PC-9 (cell line): ENCODE measurements around the gene C2CD3. TPM values are rescaled to one million over a fixed set of nuclear protein-coding genes. Genes with fewer than 3 reads are reported as not detected.
A peak's percentile ranks its signal among the peaks of the same experiment; 100 is the strongest.

Experiments
- BruUV-seq: library from RNA; stranded (reverse); fragments of 400-500 nt; replicated peaks from 2 replicates; lab custom pipeline; 2021; lab: Mats Ljungman, UMichigan
- CTCF ChIA-PET: fragments of 300-600 bp; sonication (Branson Sonifier 250); formaldehyde crosslinking; loops from one replicate; lab custom pipeline; 2022; ENCODE audit warnings: antibody characterized with exemption; lab: Charles Lee
- POLR2A ChIA-PET: fragments of 300-600 bp; sonication (Branson Sonifier 250); formaldehyde crosslinking; loops from one replicate; lab custom pipeline; 2022; ENCODE audit warnings: antibody characterized with exemption; ENCODE audit not compliant: unreplicated experiment; lab: Charles Lee
- DNase-seq, 2 experiments: peaks; one replicate each; pipeline versions ENCODE4 v3.0.0 to v3.0.0-alpha.2; 2015 to 2022; ENCODE audit warnings: mixed read lengths in 1 of 2
- H2AFZ ChIP-seq: fragments of 200-600 bp; sonication (generic); 2 replicates; pipeline ENCODE4 v1.8.1; 2017; ENCODE audit warnings: antibody characterized with exemption
- H3F3A ChIP-seq: fragments of 200-600 bp; sonication (generic); 2 replicates; pipeline ENCODE4 v1.8.1; 2017; ENCODE audit warnings: antibody characterized with exemption, mild to moderate bottlenecking, low read depth; ENCODE audit not compliant: insufficient read depth
- H3K27ac ChIP-seq: fragments of 200-600 bp; sonication (generic); 2 replicates; pipeline ENCODE4 v1.6.1; 2016; ENCODE audit warnings: mixed run types
- H3K27me3 ChIP-seq: fragments of 200-600 bp; sonication (generic); 2 replicates; pipeline ENCODE4 v1.6.1; 2016; ENCODE audit warnings: low read depth, mixed run types; ENCODE audit not compliant: insufficient read depth
- H3K36me3 ChIP-seq: fragments of 200-600 bp; sonication (generic); 2 replicates; pipeline ENCODE4 v1.6.1; 2016; ENCODE audit warnings: low read depth, mixed run types
- H3K4me1 ChIP-seq: fragments of 200-600 bp; sonication (generic); replicated peaks from 2 replicates; pipeline ENCODE4 v1.6.1; 2016; ENCODE audit warnings: mixed run types; ENCODE audit not compliant: insufficient read depth
- H3K4me2 ChIP-seq: fragments of 200-600 bp; sonication (generic); 2 replicates; pipeline ENCODE4 v1.6.1; 2017; ENCODE audit warnings: mixed run types
- H3K4me3 ChIP-seq: fragments of 200-600 bp; sonication (generic); 2 replicates; pipeline ENCODE4 v1.6.1; 2016; ENCODE audit warnings: mixed run types
- H3K79me2 ChIP-seq: fragments of 200-600 bp; sonication (generic); 2 replicates; pipeline ENCODE4 v1.6.1; 2017; ENCODE audit warnings: low read depth, mixed run types
- H3K9me2 ChIP-seq: fragments of 200-600 bp; sonication (generic); 2 replicates; pipeline ENCODE4 v1.8.1; 2017; ENCODE audit warnings: mild to moderate bottlenecking; ENCODE audit not compliant: insufficient read depth
- H3K9me3 ChIP-seq: fragments of 200-600 bp; sonication (generic); 2 replicates; pipeline ENCODE4 v1.8.1; 2016; ENCODE audit warnings: low read depth; ENCODE audit not compliant: insufficient read depth
- H4K20me1 ChIP-seq: fragments of 200-600 bp; sonication (generic); 2 replicates; pipeline ENCODE4 v1.8.1; 2017; ENCODE audit not compliant: insufficient read depth
- EZH2 ChIP-seq: fragments of 200-600 bp; sonication (generic); IDR thresholded peaks from 2 replicates; pipeline ENCODE4 v1.8.0; 2017; ENCODE audit warnings: antibody characterized with exemption, low read depth
- intact Hi-C: fragments of 100-400 bp; cut with micrococcal nuclease; formaldehyde crosslinking; loops from one replicate; pipeline ENCODE4 v1.10.0; 2022; ENCODE audit not compliant: unreplicated experiment
- total RNA-seq: library from RNA; stranded (reverse); gene quantifications from 2 replicates; pipeline ENCODE4 v1.2.3, GENCODE V29; 2021
- TF ChIP-seq, protein P1 (sequence below): fragments of 200-600 bp; sonication (generic); conservative IDR thresholded peaks from 2 replicates; pipeline ENCODE4 v1.6.1; 2017; ENCODE audit warnings: mixed run types, antibody characterized with exemption, mild to moderate bottlenecking, moderate library complexity

The C2CD3 gene
- total RNA-seq, 1 experiment from 2014 or later = 50.0 TPM

DNA sequence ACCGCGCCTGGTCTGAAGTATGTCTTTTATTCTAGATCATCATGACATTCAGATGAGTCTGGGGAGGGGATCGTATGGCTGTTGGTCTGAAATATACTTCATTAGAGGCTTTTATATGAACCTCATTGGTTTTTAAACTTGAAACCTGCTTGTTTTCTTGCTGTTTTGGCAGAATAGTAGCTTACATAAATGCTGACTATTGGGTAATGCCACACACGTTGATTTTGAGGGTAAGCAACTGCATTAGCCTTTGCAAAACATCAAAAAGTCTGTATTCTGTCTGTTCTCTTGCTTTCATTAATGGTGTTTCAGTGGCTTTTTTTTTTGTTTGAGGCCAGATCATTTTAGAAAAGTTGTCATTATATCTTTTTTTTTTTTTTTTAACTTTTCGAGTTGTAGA is 14.5 kb upstream of the C2CD3 start:
- Histone ChIP-seq H3K9me3 (no peaks in the 10 kb centered on the region), H3K9me2 (no peaks in the 10 kb centered on the region), H3K36me3 (peaks cover 13% of the 10 kb centered on the region), H3K27me3 (no peaks in the 10 kb centered on the region), H3K27ac (peak overlapping the region; percentile 7; the same call in 1 of the 2 replicates), H3F3A (0 out of 2 replicates have a peak, but pooled peaks cover 7% of the 10 kb centered on the region), H2AFZ (no peak overlapping the region), H3K4me1 (peaks cover 8% of the 10 kb centered on the region; the same call in 1 of the 2 replicates), H4K20me1 (peaks cover 3% of the 10 kb centered on the region), H3K79me2 (peaks cover 61% of the 10 kb centered on the region), H3K4me2 (no peak overlapping the region), H3K4me3 (no peak overlapping the region)
- no peak for DNase-seq
- intact Hi-C loops = no loop called here
- no TSS peak for BruUV-seq
- ChIA-PET CTCF (no interaction called here), POLR2A (interaction anchor here (0.6 kb wide), 1 partner anchor 12 kb away, joined by 6 read pairs; no protein-coding TSS in a partner anchor)
- TF ChIP-seq, protein P1, sequence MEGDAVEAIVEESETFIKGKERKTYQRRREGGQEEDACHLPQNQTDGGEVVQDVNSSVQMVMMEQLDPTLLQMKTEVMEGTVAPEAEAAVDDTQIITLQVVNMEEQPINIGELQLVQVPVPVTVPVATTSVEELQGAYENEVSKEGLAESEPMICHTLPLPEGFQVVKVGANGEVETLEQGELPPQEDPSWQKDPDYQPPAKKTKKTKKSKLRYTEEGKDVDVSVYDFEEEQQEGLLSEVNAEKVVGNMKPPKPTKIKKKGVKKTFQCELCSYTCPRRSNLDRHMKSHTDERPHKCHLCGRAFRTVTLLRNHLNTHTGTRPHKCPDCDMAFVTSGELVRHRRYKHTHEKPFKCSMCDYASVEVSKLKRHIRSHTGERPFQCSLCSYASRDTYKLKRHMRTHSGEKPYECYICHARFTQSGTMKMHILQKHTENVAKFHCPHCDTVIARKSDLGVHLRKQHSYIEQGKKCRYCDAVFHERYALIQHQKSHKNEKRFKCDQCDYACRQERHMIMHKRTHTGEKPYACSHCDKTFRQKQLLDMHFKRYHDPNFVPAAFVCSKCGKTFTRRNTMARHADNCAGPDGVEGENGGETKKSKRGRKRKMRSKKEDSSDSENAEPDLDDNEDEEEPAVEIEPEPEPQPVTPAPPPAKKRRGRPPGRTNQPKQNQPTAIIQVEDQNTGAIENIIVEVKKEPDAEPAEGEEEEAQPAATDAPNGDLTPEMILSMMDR = no peak
- no peak for TF ChIP-seq EZH2

DNA sequence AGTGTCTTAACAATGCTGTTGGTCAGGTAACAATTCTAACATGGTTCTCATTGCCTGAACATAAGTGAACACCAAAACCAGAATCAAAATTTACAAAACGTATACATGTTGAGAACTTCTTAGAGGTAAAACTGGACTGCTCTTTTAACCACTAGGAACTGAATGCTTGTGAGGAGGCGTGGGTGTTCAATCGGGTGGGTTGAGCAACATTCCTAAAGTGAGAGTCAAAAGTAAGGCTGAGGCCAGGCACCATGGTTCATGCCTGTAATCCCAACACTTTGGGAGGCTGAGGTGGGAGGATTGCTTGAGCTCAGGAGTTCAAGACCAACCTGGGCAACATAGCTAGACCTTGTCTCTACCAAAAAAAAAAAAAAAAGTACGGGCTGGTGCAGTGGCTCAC is 11.8 kb upstream of the C2CD3 start:
- H3K9me3 ChIP-seq = no peaks in the 10 kb centered on the region
- TF ChIP-seq, protein P1 = no peak
- TF ChIP-seq EZH2 = no peak
- no peak overlapping the region for H3K4me3 ChIP-seq
- peaks cover 3% of the 10 kb centered on the region for H4K20me1 ChIP-seq
- H3K36me3 ChIP-seq = no peaks in the 10 kb centered on the region
- no peak overlapping the region for H3K27ac ChIP-seq
- H3F3A ChIP-seq = 0 out of 2 replicates have a peak, but pooled peaks cover 7% of the 10 kb centered on the region
- intact Hi-C loops = no loop called here
- no peaks in the 10 kb centered on the region for H3K27me3 ChIP-seq
- H2AFZ ChIP-seq = no peak overlapping the region
- ChIA-PET CTCF (interaction anchor here (0.6 to 0.9 kb wide), 2 partner anchors 10 to 279 kb away, joined by 3 read pairs; no protein-coding TSS in a partner anchor), POLR2A (interaction anchor here (0.8 to 1.0 kb wide), 2 partner anchors 60 to 552 kb away, joined by 3 to 6 read pairs; no protein-coding TSS in a partner anchor)
- H3K79me2 ChIP-seq = peaks cover 80% of the 10 kb centered on the region
- peaks cover 8% of the 10 kb centered on the region; the same call in 1 of the 2 replicates for H3K4me1 ChIP-seq
- no peaks in the 10 kb centered on the region for H3K9me2 ChIP-seq
- DNase-seq = peak in 1 of 2 experiments; percentile 42
- no TSS peak for BruUV-seq
- no peak overlapping the region for H3K4me2 ChIP-seq

DNA sequence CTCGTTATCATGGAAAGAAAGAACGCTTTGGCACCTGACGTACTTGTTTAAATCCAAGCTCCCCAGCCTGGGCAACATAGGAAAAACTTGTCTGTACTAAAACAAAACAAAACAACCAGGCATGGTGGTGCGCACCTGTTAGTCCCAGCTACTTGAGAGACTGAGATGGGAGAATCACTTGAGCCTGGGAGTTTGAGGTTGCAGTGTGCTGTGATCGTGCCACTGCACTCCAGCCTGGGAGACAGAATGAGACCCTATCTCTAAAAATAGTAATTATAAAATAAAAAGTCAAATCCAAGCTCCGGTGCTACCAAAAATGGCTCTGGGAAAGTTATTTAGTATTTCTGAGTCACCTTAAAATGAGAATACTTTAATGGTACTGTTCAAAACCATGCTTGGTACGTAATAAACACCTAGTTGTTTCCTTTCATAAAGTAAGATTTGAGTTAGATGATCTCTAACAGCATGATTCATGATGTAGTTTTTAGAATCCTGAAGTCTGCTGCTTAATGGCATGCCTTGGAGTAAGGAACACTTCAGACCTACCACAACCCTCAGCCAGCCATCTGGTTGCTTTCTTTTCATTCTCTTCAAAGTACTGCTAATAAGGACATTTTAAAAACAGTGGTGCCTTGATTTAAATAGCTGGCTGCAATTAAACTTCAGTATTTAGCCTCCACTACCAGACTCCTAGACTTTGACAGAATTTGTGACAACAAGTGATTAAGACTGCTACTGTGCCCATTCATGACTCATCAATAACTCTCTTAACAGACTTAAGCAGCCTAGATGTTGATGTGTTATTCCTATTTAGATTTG is 8.6 kb upstream of the C2CD3 start:
- Histone ChIP-seq H3K27ac (0 out of 2 replicates have a peak overlapping the region, but pooled peaks have one; percentile 12), H3K4me1 (peaks cover 1% of the 10 kb centered on the region; the same call in 1 of the 2 replicates), H3K27me3 (no peaks in the 10 kb centered on the region), H3K79me2 (peaks cover 84% of the 10 kb centered on the region), H3K36me3 (peaks cover 8% of the 10 kb centered on the region), H3F3A (no peaks in the 10 kb centered on the region), H3K9me3 (no peaks in the 10 kb centered on the region), H4K20me1 (no peaks in the 10 kb centered on the region), H3K4me2 (no peak overlapping the region), H3K9me2 (no peaks in the 10 kb centered on the region), H2AFZ (no peak overlapping the region), H3K4me3 (no peak overlapping the region)
- TF ChIP-seq, protein P1 = no peak
- no peak for TF ChIP-seq EZH2
- DNase-seq = no peak
- intact Hi-C loops = no loop called here
- ChIA-PET POLR2A (no interaction called here), CTCF (no interaction called here)
- no TSS peak for BruUV-seq
